HG03378 (cell line): ENCODE results near the gene DACT1.
"Not testable (repeated sequence)": the region's sequence is repeated elsewhere in the genome, so short reads cannot be mapped to it uniquely, and the experiment has no call there.

Experiments used
- ATAC-seq: cut with Tn5 transposase; IDR thresholded peaks from one replicate; pipeline ENCODE4 v1.9.1; 2021; ENCODE audit warnings: mild to moderate bottlenecking, moderate library complexity; ENCODE audit not compliant: unreplicated experiment

DACT1 gene

DNA sequence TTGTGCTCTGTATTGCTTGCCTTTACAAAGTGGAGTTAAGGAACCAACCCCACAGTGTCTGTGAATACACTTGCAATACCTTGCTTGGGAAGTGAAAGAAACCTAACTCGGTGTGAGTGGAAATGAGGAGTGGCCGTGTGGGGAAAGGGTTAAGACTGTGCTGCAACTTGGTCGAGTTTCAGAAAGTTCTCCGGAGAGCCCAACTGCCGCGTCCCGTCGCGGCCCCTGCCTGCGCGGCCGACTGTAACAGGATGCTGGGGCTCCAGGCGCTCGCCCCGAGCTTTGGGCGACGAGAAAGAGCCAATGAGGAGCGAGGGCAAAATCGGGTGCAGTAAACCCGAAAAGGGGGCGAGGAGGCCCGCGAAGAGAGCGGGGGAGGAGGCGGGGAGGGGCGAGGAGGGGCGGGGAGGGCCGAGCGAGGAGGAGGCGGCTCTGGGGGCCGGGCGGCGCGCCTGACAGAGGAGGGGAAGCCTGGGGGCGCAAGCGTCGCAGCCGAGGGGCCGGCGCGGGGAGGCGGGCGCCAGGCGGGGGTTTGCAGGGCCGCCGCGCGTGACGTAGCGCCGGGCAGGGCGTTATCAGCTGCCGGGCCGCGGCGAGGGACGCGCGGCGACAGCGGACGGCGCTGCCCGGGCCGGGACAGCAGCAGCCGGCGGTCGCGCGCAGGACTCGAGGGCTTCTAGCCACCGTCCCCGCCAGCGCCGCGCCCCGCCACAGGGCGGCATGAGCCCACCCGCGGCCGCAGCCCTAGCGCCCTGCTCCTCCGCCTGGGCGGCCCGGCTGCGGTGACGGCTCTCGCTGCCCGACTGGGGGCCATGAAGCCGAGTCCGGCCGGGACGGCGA lies at the start of gene DACT1:
Gene DACT1 (plus strand): TSS at position 572 of the 840 bp plus-strand sequence. CDS start 241 bp downstream, at position 813.
- no peak for ATAC-seq

DNA sequence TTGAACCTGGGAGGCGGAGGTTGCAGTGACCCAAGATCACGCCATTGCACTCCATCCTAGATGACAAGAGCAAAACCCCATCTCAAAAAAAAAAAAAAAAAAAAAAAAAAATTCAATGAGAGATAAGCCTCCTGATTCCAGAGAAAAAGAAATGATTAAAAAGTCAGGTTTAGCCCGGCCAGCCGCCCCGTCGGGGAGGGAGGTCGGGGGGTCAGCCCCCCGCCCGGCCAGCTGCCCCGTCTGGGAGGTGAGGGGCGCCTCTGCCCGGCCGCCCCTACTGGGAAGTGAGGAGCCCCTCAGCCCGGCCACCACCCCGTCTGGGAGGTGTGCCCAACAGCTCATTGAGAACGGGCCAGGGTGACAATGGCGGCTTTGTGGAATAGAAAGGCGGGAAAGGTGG lies 49.4 kb upstream of the DACT1 start:
- ATAC-seq: not testable (repeated sequence)

GRCh38 chr14:58593977-58594376 lies 43.8 kb upstream of the DACT1 start:
- no peak for ATAC-seq

- ATAC-seq: no peak
Measured at GRCh38 chr14:58597041-58597440, 40.7 kb upstream of the DACT1 start.

DNA sequence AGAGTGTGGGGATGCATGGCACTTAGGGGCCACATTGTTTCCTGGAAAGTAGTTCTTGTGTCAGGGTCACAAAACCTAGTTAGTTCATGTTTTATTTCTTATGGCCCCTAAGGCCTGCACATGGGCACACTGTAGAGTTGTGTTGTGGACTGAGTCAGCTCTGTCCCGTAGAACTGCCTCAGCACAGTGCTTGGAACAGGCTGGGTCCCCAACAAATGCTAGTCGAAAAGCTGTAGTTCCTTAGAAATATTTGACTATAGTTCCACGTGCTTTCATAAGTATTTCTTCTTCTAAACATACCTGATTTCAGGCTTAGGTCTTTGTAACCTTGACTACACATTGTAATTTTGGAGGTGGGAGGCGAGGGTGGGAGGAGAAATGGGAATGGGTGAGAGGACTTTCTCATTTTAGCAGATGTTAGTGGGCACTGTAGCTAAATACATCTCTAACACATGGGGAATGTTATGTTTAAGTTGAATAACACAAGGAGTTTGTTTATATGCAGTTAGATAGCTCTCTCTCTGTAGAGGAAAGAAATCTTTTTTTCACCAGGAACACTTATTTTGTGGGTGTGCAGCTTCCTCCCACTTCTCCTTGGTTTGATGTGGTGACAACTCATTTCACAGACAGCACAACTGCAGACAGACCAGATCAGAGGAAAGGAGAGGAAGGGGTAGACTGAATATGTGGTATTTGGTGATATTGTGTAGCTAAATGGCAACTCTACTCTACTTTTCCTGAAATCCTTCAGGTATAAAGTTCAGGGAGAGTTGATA lies 39.5 kb upstream of the DACT1 start:
- no peak for ATAC-seq

DNA sequence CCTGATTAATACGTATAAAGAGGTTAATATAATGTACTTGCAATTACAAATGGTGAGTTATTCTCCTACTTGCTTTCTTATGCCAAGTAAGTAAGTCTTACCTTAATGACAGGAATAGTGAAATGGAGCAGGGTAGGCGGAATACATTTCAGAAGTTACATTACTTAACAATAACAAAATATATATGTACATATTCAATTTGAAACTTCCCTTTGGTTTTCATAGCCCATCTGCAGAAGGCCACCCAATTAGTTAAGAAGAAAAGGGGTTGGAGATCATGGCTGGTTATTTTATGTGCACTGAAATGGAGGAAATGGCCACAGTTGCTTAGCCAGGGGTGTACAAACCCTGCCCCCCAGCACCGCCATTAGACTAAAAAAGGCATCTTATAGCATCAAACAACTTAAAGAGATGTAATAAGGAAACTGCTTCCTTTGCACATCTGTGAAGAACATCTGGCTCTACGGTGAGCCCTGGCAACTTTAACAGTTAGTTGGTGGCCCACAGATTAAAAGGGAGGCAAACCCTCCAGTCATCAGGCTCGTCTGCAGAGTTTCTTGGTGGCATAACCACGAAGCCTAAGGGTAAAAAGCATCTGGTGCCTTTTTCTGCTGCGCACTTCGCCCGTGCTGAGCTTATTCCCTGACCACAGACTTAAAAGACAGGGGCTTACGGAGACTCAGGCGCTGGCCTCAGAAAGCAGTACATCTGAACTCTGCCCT lies 38.8 kb upstream of the DACT1 start:
- ATAC-seq: no peak

- no peak for ATAC-seq
Measured at GRCh38 chr14:58599707-58600106, 38.1 kb upstream of the DACT1 start.

GRCh38 chr14:58605465-58605864 lies 32.3 kb upstream of the DACT1 start:
- no peak for ATAC-seq

DNA sequence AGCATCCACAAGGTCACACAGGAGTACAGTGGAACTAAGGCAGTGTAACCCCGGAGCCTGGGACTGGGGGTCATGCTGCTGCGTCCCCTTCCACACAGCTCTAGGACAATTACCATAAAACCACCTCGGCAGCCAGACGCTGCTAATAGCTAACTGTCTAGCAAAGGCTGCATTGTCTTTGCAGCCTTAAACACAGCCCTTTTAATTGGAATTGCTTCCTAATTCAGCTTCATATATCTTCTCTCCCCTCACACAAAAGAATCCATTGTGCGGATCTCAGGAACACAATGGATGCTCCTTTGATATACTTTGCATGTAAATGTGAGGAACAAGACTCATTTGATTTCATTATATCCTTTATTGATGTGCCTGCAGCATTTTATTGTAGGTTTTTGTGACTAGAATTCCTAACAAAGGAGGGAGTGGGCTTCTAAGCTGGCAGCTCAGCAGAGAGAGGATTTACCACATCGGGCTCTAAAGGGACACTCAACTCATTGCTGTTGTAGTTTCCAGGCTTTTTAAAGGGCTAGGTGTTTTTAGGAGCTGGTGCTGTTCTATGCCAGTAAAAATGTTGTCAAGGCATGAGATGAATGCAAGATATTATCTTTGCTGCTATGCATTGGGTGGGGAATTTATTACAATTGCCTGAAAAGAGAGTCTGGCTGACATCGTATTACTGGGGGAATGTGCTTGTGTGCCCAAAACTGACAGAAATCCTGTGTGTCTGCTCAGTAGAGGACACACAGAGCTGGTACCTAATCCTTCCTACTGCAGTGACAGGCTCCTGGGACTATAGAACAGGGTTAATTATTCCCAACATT lies 30.4 kb upstream of the DACT1 start:
- no peak for ATAC-seq

GRCh38 chr14:58607952-58608317 lies 29.8 kb upstream of the DACT1 start:
- no peak for ATAC-seq

GRCh38 chr14:58617619-58618018 lies 20.1 kb upstream of the DACT1 start:
- ATAC-seq: no peak

DNA sequence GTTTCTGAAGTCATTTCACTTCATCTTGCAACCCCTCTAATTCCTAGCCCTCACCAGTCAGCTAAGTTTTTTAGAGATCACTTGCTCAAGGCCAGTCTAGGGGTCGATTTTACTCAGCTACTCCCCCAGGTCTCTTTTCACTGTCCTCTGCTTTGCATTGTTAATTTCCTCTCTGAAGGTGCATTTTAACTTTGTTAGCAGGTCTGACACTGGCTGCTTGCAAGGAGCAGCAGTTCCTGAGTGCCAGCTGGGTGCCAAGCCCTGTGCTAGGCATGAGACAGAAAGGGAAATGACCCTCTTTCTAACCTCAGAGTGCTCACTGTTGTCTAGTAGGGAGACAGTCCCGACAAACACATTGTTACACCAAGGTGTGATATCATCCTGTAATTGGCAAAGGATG lies 17.8 kb upstream of the DACT1 start:
- no peak for ATAC-seq

GRCh38 chr14:58625438-58625837 lies 12.3 kb upstream of the DACT1 start:
- no peak for ATAC-seq

- no peak for ATAC-seq
Measured at GRCh38 chr14:58626431-58626831, 11.3 kb upstream of the DACT1 start.

GRCh38 chr14:58628406-58628805 lies 9.4 kb upstream of the DACT1 start:
- ATAC-seq: no peak

DNA sequence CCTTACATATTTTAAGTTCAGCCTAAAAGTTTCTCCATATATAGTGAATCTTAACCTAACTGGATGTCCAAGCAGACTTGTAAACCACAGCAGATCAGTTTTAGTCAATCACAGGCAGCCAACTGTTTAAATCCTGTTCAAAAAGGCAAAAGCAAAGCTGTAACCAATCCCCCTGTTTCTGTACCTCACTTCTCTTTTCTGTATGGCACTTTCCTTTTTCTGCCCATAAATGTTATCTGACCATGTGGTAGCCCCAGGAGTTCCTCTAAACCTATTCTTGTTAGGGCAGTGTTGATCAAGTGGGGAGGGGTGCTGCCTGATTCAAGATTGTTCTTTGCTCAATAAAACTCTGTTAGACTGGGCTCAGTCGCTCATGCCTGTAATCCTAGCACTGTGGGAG lies 8.5 kb upstream of the DACT1 start:
- ATAC-seq: no peak

DNA sequence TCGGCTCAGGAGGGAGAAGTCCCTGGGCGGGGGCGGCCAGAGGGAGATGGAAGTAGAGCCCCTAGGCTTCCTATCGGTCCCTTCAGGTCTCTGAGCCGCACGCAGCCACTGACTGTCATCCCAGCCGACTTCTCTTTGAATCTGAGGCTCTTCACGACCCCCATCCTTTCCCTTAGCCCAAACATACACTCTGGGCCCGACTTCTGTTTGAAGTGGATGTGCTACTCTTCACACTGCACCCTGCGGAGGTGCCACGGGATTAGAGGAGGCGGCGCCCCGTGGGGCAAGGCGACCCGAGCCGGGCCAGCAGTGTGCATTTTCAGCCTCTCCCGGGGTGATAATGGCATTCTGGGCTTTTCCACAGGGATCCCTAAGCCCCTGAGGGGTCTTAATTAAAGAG lies 6.0 kb upstream of the DACT1 start:
- no peak for ATAC-seq

GRCh38 chr14:58633831-58634230 lies 3.9 kb upstream of the DACT1 start:
- ATAC-seq: no peak

- no peak for ATAC-seq
Measured at GRCh38 chr14:58634406-58635090, 3.2 kb upstream of the DACT1 start.
